Loucy (cell line): ENCODE results near the gene ENTPD8.

ENCODE experiments used
- H2AFZ ChIP-seq: fragments of 200-600 bp; sonication (generic); 2 replicates; pipeline ENCODE4 v1.6.0; 2016; ENCODE audit warnings: antibody characterized with exemption, mild to moderate bottlenecking, low read length, moderate library complexity
- H3F3A ChIP-seq: fragments of 200-600 bp; 2 replicates; pipeline ENCODE4 v1.6.0; 2016; ENCODE audit warnings: antibody characterized with exemption, low read depth, mild to moderate bottlenecking
- H3K27me3 ChIP-seq: fragments of 200-600 bp; sonication (generic); 2 replicates; pipeline ENCODE4 v1.6.1; 2014; ENCODE audit warnings: low read length, mild to moderate bottlenecking; ENCODE audit not compliant: insufficient read depth, poor library complexity, severe bottlenecking
- H3K36me3 ChIP-seq: fragments of 200-600 bp; sonication (generic); 2 replicates; pipeline ENCODE4 v1.6.1; 2016; ENCODE audit warnings: low read length; ENCODE audit not compliant: insufficient read depth
- H3K4me1 ChIP-seq: fragments of 200-600 bp; sonication (generic); 2 replicates; pipeline ENCODE4 v1.5.1; 2014; ENCODE audit warnings: low read length, mild to moderate bottlenecking; ENCODE audit not compliant: insufficient read depth, poor library complexity, severe bottlenecking
- H3K4me2 ChIP-seq: fragments of 200-600 bp; sonication (generic); 2 replicates; pipeline ENCODE4 v1.6.0; 2014; ENCODE audit warnings: antibody characterized with exemption, low read length, low read depth, mild to moderate bottlenecking; ENCODE audit not compliant: poor library complexity, severe bottlenecking
- H3K4me3 ChIP-seq: fragments of 200-600 bp; sonication (generic); 2 replicates; pipeline ENCODE4 v1.5.1; 2014; ENCODE audit warnings: low read length, mild to moderate bottlenecking, mixed read lengths; ENCODE audit not compliant: poor library complexity, severe bottlenecking
- H3K79me2 ChIP-seq: fragments of 200-600 bp; sonication (generic); 2 replicates; pipeline ENCODE4 v1.6.1; 2014; ENCODE audit warnings: low read length; ENCODE audit not compliant: insufficient read depth
- H3K9ac ChIP-seq: fragments of 200-600 bp; sonication (generic); 2 replicates; pipeline ENCODE4 v1.6.0; 2014; ENCODE audit warnings: mild to moderate bottlenecking, low read depth, low read length, moderate library complexity; ENCODE audit not compliant: poor library complexity, severe bottlenecking
- H3K9me2 ChIP-seq: fragments of 200-600 bp; sonication (generic); replicated peaks from 2 replicates; pipeline ENCODE4 v1.6.1; 2016; ENCODE audit warnings: low read depth, low read length, mixed read lengths
- H3K9me3 ChIP-seq: fragments of 200-600 bp; sonication (generic); 2 replicates; pipeline ENCODE4 v1.6.1; 2014; ENCODE audit warnings: mild to moderate bottlenecking, antibody characterized with exemption, low read length, low read depth; ENCODE audit not compliant: insufficient read depth
- H4K20me1 ChIP-seq: fragments of 200-600 bp; sonication (generic); 2 replicates; pipeline ENCODE4 v1.6.0; 2014; ENCODE audit warnings: antibody characterized with exemption, low read length, mild to moderate bottlenecking; ENCODE audit not compliant: insufficient read depth, poor library complexity, severe bottlenecking
- CTCF ChIP-seq: fragments of 200-600 bp; sonication (generic); conservative IDR thresholded peaks from 2 replicates; pipeline ENCODE4 v1.5.1; 2014; ENCODE audit warnings: mild to moderate bottlenecking, antibody characterized with exemption, low read length
- EZH2phosphoT487 ChIP-seq: fragments of 200-600 bp; IDR thresholded peaks from 2 replicates; pipeline ENCODE4 v1.6.1; 2018; ENCODE audit warnings: antibody characterized with exemption, mild to moderate bottlenecking, moderate library complexity, borderline replicate concordance

Gene ENTPD8

GRCh38 chr9:137406876-137407589 lies 34.1 kb downstream of the ENTPD8 start:
- no peak overlapping the region for H3K9ac ChIP-seq
- no peak overlapping the region for H2AFZ ChIP-seq
- no peaks in the 10 kb centered on the region for H3K36me3 ChIP-seq
- no peaks in the 10 kb centered on the region for H3K9me2 ChIP-seq
- no peaks in the 10 kb centered on the region; the same call in 1 of the 2 replicates for H3K9me3 ChIP-seq
- H3F3A ChIP-seq, result no peaks in the 10 kb centered on the region
- H3K4me2 ChIP-seq, result no peak overlapping the region
- no peaks in the 10 kb centered on the region for H3K27me3 ChIP-seq
- H3K4me3 ChIP-seq, result no peak overlapping the region
- TF ChIP-seq CTCF (no peak), EZH2phosphoT487 (no peak)
- no peaks in the 10 kb centered on the region for H3K79me2 ChIP-seq
- no peaks in the 10 kb centered on the region for H4K20me1 ChIP-seq
- no peaks in the 10 kb centered on the region for H3K4me1 ChIP-seq

GRCh38 chr9:137406085-137406760 lies 34.9 kb downstream of the ENTPD8 start:
- Histone ChIP-seq H3K4me2 (no peak overlapping the region), H3K9me3 (no peaks in the 10 kb centered on the region; the same call in 1 of the 2 replicates), H3K4me3 (no peak overlapping the region), H3F3A (no peaks in the 10 kb centered on the region), H3K9ac (no peak overlapping the region), H3K9me2 (no peaks in the 10 kb centered on the region), H4K20me1 (no peaks in the 10 kb centered on the region), H3K36me3 (no peaks in the 10 kb centered on the region), H3K4me1 (no peaks in the 10 kb centered on the region), H3K79me2 (no peaks in the 10 kb centered on the region), H3K27me3 (no peaks in the 10 kb centered on the region), H2AFZ (no peak overlapping the region)
- no peak for TF ChIP-seq EZH2phosphoT487
- no peak for TF ChIP-seq CTCF

GRCh38 chr9:137405677-137406081 lies 35.5 kb downstream of the ENTPD8 start:
- Histone ChIP-seq H3K4me2 (no peak overlapping the region), H3K9me3 (no peaks in the 10 kb centered on the region; the same call in 1 of the 2 replicates), H3K4me1 (no peaks in the 10 kb centered on the region), H3F3A (no peaks in the 10 kb centered on the region), H3K9ac (no peak overlapping the region), H2AFZ (no peak overlapping the region), H4K20me1 (no peaks in the 10 kb centered on the region), H3K9me2 (no peaks in the 10 kb centered on the region), H3K27me3 (no peaks in the 10 kb centered on the region), H3K79me2 (no peaks in the 10 kb centered on the region), H3K4me3 (no peak overlapping the region), H3K36me3 (no peaks in the 10 kb centered on the region)
- TF ChIP-seq CTCF (no peak), EZH2phosphoT487 (no peak)
